ENCODE data around the gene POMP.

POMP gene

GRCh38 chr13:28658796-28659620, at the start of gene POMP:
Gene POMP, plus strand, starts transcription at chr13:28659130. Its CDS starts 55 bp downstream, at chr13:28659185.
- no peak for TF ChIP-seq CTCF (IDR thresholded peaks at IDR 0.05; ENCODE audit: low read depth, low read length)
- H3K4me3 ChIP-seq (ENCODE audit: low read depth, low read length) = peak within 1 kb of the TSS; percentile 96

- H3K4me3 ChIP-seq (ENCODE audit: low read depth, low read length) = no peak overlapping the region
- TF ChIP-seq CTCF (IDR thresholded peaks at IDR 0.05; ENCODE audit: low read depth, low read length) = no peak
These were observed 49.5 kb upstream of the POMP start for GRCh38 chr13:28609381-28609780.

- H3K4me3 ChIP-seq (ENCODE audit: low read depth, low read length) = no peak overlapping the region
- TF ChIP-seq CTCF (IDR thresholded peaks at IDR 0.05; ENCODE audit: low read depth, low read length) = no peak
These were observed 49.0 kb upstream of the POMP start for GRCh38 chr13:28609926-28610325.

- no peak for TF ChIP-seq CTCF (IDR thresholded peaks at IDR 0.05; ENCODE audit: low read depth, low read length)
- H3K4me3 ChIP-seq (ENCODE audit: low read depth, low read length) = no peak overlapping the region
These were observed 47.9 kb upstream of the POMP start for GRCh38 chr13:28610996-28611395.

- TF ChIP-seq CTCF (IDR thresholded peaks at IDR 0.05; ENCODE audit: low read depth, low read length) = no peak
- no peak overlapping the region for H3K4me3 ChIP-seq (ENCODE audit: low read depth, low read length)
These were observed 47.2 kb upstream of the POMP start for GRCh38 chr13:28611654-28612131.

GRCh38 chr13:28613562-28613961, 45.4 kb upstream of the POMP start:
- TF ChIP-seq CTCF (IDR thresholded peaks at IDR 0.05; ENCODE audit: low read depth, low read length) = no peak
- no peak overlapping the region for H3K4me3 ChIP-seq (ENCODE audit: low read depth, low read length)

GRCh38 chr13:28615916-28616446, 42.9 kb upstream of the POMP start:
- no peak for TF ChIP-seq CTCF (IDR thresholded peaks at IDR 0.05; ENCODE audit: low read depth, low read length)
- H3K4me3 ChIP-seq (ENCODE audit: low read depth, low read length) = no peak overlapping the region
